GM21619 (cell line): Measurements from ENCODE around the gene IL12RB1.
"Not testable (repeated sequence)": the region's sequence is repeated elsewhere in the genome, so short reads cannot be mapped to it uniquely, and the experiment has no call there.

ENCODE experiments used
- ATAC-seq: cut with Tn5 transposase; IDR thresholded peaks from one replicate; pipeline ENCODE4 v1.9.1; 2021; ENCODE audit not compliant: unreplicated experiment

Gene IL12RB1

DNA sequence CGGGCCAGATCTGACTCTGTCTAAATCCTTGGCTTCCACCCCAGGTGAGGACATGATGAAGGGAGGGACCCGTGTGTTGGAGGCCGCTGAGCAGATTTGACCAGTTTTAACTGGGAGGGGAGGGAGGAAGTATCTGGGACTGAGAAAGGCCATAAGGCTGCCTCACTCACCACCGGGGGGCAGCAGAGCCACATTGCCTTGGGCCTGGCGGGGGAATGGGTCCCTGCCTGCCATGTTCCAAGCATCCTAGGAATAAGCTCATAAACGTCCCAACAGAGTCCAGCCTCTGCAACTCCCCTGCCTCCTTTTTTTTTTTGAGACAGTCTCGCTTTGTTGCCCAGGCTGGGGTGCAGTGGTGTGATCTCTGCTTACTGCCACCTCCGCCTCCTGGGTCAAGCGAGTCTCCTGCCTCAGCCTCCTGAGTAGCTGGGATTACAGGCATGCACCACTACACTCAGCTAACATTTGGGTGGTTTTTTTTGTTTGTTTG lies 26.3 kb upstream of the IL12RB1 start:
- ATAC-seq, result no peak

DNA sequence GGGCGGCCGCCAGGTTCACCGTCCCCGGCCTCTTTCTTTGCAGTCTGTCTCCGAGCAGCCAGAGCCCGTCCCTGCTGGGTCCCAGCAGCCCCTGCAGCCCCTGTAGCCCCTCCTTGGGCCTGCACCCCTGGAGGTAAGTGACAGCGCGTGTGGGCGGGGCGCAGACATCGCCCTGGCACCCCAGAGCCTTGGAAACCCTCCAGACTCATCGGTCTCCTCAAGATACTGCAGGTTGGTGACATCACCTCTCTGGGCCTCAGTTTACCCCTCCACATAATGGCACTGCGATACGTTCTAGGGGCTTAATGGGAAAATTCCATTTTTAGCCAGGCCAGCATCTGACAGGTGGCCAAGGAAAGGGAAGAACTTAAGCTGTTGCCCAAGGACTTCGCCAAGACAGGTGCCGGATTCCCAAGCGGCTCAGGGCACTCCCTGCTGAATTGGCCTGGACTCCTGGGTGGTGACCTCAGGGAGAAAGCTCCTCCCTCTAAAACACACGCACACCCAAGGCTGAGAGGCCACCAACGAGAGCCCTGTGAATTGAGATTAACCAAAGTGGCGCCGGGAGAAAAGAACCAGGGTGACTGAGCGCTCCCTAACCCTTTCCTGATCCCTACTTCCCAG lies 24.0 kb upstream of the IL12RB1 start:
- no peak for ATAC-seq

DNA sequence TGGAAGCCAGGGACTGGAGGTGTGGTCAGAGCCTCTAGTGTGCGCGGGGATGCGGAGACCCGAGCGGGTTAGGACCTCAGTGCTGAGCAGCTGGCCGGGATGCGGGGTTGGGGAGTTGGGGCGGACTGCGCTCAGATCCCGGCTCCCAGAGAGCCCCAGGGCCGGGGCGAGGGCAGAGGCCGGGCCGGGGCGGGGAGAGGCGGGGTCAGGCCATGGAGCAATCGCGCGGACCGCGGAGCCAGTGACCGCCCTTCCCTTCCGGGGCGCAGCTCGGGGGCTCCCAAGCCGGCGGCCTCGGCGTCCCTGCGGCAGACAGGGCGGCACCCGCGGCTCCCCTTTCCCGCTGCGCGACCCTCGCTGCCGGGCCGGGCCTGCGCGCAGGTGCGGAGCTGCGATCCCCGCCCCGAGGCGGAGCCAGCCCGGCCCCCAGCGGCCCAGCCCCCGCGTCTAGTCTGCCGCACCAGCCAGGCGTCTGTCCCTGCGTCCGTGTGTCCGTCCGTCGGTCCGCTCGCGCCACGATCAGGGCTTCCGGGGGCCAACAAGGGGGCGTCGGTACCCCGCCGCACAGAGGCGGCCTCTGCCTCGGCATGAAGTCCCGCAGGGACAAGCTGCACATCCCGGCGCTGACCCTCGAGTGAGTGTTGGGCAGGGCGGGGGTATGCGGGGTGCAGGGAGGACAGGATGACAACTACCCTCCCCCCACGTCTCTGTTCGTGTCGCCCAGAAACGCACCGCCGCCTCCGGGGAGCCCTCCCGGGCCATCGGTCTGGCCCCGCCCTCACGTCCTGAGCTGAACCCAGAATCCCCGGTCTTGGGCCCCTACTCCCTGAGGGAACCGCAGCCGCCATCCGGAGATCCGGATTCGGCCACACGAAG lies 23.2 kb upstream of the IL12RB1 start:
- no peak for ATAC-seq

DNA sequence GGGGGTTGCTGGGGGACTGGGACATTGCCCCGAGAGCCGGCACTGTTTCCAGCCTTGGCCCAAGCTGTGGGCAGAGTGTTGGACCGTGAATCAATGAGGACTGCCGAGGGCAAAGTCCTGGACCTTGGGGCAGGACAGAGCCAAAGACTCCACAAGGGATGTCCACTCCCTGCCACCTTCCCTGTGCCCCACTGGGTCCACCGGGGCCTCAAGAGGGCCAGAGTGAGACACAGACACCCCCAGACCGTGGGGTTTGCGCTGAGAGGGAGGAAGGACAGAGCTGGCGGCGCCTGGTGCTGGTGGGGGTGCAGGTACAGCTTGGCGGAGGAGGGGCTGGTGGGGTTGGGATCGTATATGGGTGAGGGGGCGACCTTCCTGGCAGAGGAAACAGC lies 22.6 kb upstream of the IL12RB1 start:
- no peak for ATAC-seq

DNA sequence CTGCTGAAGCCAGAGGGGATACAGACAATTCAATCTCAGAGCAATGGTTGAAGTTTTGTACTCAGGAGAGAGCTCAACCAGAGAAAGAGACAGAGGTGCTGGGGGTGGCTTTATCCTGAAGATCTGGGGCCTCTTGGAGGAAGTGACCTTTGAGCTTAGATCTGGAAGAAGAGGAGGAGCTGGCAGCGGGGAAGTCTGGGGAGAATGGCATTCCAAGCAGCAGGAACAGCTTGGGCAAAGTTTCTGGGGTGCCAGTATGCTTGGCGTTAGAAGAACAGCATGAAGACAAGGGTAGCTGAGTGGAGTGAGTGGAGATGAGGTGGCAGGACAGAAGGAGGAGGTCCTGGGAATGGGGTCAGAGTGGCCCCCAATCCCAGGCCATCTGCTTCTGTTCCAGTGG lies 22.2 kb upstream of the IL12RB1 start:
- ATAC-seq, result no peak

DNA sequence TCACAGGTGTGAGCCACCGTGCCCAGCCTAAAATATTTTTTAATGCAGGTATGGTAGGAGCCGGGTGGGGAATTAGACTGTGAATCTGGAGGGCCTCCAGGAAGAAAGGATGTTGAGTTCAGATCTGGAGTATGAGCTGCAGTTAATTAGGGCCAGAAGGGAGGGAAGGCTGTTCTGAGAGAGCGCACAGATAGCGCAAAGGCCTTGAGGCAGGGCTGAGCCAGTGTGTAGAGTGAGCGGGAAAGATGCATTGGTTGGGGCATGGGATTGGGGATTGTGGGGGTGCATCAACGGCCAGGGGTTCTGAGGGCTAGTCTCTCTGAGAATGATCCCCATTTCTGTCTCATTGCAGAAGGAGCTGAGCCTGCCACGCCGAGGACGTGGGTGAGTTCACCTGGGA lies 20.5 kb upstream of the IL12RB1 start:
- ATAC-seq, result no peak

DNA sequence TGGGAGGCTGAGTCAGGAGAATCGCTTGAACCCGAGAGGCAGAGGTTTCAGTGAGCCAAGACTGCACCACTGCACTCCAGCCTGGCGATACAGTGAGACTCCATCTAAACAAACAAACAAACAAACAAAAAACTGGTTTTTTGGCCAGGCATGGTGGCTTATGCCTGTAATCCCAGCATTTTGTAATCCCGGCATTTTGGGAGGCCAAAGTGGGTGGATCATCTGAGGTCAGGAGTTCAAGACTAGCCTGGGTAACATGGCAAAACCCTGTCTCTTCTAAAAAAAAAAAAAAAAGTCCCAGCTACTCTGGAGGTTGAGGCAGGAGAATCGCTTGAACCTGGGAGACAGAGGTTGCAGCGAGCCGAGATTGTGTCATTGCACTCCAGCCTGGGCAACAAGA lies 18.5 kb upstream of the IL12RB1 start:
- not testable (repeated sequence) for ATAC-seq

DNA sequence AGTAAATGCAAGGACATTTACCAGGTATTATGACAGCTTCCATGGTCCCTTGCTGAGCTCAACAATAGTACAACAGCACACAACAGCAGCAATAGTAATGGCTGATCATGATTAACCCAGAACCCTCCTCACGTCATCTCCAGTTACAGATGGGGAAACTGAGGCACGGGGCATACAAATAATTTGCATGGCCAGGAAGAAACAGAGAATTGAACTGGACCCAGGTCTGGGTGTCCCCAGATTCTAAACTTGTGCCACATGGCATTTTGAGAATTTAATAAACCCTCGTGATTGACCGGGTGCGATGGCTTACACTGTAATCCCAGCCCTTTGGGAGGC lies 18.0 kb upstream of the IL12RB1 start:
- ATAC-seq, result no peak

DNA sequence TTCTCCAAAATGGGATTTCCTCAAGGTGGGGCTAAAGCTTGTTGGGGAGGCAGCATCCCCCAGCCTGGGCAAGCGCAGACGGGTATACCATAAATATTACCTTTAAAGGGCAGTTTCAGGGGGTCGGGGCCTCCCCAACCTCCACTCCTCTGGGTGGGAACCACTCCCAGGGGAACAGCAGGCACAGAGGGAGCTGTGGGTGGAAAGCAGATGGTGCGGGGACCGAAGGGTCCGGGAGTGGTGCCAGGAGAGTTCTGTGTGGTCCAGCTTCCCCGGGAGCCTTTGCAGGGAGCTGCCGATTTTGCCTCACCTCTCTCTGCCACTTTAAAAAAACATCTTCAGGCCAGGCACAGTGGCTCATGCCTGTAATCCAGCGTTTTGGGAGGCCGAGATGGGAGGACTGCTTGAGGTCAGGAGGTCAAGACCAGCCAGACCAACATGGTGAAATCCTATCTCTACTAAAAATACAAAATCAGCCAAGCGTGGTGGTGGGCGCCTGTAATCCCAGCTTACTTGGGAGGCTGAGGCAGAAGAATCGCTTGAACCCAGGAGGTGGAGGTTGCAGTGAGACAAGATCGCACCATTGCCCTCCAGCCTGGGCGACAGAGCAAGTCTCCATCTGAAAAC lies 16.3 kb upstream of the IL12RB1 start:
- ATAC-seq, result no peak

DNA sequence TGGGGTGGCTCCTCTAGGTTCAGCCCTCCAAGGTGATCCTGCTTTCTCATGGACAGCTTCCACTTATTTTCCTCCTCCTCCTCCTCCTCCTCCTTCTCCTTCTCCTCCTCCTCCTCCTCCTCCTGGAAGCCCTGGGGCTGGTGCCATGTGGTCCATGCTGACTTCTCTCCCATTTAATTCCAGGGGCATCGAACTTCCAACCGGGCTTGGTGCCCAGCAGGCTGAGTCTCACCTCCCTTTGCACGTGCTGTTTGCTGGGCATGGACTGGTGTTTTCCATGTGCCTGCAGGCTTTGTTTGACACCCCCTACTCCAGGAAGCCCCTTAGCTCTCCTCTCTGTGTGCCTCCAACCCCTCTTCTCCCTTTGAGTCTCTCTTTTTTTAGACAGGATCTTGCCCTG lies 14.5 kb upstream of the IL12RB1 start:
- no peak for ATAC-seq

DNA sequence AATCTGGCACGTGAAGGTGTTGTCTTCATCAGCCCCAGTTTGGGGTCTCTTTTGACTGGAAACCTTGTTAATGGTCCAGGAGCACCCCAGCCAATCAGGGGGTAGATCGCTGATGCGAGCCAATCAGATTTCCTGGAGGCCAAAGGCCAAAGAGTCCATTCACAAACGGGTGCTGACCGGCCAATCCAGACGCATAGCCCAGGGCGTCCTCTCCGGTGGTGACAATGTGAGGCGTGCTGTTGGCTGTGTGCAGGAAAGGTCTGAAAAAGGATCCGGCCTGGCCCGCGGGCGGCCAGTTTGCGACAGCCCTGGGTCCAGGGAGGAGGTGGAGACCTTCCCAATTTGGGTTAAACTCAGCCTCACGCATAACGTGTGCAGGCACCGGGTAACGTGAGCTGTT lies 14.0 kb upstream of the IL12RB1 start:
- ATAC-seq, result no peak

DNA sequence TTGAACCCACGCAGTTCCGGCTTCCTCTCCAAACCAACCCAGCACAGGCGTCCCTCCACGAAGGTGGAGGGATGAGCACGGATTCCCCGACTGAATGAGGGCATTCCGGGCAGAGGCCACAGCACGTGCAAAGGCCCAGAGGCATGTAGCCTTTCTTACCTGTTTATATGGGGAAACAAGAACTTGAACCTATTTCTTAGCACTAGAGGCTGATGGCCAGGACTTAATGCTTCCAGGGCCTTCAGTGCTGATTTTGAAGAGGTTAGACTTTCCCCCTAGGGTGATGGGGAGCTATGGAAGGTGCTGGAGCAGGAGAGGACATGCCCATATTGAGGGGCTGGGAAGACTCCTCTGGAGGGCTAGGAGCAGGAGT lies 12.9 kb upstream of the IL12RB1 start:
- ATAC-seq, result no peak

DNA sequence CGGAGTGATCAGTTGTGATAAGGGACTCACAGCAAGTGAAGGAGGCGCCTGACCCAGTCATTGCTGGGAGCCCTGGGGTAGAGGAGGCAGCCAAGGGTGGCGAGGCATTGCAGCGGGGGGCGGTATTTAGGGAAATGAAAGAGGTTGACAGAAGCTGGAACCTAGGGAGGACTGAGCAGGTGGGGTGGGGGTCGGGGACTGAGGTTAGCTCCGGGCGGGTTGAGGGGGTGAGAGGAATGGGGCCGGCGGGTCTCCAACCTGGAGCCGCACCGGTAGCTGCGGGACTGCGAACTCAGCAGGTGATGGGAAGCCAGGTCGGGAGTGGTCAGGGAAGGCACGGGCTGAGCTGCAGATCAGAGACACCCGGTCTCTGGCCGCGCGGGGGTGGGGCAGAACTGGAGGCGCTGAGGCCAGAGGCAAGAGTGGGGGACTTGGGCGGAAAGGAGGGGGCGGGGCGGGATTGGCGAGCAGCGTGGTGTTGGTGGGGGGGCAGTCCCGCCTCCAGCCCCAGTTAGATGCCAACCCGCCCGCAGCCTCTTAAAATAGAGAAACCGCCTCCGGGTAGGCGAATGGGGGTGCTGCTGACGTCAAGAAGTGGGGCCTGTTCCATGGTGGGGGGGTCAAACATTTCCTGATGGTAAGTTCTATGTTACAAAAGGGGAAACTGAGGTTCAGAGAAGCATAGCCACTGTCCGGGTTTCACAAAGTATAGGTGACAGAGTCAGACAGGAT lies 12.3 kb upstream of the IL12RB1 start:
- ATAC-seq, result peak; percentile 59

DNA sequence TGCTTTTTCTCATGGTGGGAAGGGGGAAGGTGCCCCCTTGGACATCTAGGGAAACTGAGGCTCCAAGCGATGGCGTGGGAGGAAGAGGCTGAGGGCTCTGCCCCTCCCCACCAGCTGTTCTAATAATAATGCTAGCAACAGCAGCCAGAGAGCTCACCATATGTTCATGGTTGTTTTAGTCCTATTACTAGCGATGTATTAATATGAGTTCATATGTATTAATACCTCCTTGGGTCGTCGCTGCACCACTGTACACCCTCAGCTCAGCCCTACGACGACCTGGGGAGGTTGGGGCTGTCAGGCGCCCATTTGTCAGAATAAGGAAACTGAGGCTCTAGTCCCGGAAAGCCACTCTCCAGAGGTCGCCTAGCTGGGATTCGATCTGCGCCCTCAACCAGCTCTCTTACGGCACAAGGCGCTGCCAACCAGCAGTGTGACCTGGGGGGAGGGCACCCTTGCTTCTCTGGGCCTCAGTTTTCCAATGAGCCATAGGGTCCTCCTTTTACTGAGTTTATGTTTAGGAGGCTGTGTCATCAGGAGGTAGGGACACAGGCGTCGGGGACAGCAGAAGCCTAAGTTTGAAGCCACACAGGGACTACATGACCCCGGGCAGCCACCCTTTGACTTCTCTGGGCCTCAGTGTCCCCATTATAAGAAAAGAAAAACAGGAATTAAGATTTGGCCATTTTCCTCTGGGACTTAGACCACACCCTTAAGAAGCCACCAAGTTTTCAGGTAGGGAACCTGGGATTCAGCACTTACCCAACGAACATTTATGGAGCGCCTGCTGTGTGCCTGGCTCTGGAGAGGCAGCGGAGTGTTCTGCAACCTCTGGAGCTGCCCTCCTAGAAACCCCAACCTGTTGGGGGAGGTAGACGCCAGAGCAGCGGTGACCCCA lies 11.5 kb upstream of the IL12RB1 start:
- peak; percentile 6 for ATAC-seq

DNA sequence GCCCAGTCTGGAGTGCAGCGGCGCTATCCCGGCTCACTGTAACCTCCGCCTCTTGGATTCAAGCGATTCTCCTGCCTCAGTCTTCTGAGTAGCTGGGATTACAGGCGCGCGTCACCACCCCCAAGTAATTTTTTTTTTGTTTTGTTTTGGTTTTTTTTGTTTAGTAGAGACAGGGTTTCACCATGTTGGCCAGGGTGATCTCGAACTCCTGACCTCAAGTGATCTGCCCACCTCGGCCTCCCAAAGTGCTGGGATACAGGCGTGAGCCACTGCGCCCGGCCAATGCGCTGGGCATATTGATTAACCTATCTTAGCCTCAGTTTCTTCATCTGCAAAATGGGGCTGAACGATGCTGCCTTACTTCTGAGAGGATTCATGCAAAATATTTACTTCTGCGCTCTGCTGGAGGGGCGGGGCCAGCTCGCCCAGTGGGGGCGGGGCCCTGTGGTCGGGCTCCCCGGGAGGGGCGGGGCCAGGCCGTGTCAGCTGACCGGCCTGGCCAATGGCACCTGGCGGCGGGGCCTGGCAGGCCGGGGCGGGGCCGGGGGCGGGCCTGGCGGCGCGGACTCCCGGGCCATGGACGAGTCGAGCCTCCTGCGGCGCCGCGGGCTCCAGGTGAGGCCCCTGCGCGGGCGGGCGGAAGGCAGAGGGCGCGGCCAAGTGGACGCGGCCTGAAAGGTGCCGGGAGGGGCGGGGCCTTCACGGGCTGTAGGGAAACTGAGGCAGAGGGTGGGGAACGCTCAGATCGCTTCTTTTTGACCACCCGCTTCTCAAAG lies 10.7 kb upstream of the IL12RB1 start, which contains the start of gene MAST3:
Gene MAST3 (plus strand): TSS at position 562 of the 776 bp plus-strand sequence. CDS start 15 bp downstream, at position 577.
- peak; percentile 60 for ATAC-seq

DNA sequence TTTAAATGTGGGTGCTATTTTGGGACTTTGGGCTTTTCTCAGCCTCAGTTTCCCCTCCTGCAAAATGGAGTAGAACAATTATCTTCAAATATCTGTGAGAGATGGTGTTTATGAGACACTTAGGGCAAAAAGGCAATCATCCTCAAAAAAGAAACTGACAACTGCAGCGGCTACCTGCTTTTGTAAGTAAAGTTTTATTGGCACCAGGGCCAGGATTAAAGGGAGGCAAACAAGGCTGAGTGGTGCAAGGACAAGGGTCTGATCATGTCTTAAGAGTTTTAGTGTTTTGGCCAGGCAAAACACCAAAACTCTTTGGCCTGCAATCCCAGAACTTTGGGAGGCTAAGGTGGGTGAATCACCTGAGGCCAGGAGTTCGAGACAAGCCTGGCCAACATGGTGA lies 9.5 kb upstream of the IL12RB1 start:
- ATAC-seq, result no peak

DNA sequence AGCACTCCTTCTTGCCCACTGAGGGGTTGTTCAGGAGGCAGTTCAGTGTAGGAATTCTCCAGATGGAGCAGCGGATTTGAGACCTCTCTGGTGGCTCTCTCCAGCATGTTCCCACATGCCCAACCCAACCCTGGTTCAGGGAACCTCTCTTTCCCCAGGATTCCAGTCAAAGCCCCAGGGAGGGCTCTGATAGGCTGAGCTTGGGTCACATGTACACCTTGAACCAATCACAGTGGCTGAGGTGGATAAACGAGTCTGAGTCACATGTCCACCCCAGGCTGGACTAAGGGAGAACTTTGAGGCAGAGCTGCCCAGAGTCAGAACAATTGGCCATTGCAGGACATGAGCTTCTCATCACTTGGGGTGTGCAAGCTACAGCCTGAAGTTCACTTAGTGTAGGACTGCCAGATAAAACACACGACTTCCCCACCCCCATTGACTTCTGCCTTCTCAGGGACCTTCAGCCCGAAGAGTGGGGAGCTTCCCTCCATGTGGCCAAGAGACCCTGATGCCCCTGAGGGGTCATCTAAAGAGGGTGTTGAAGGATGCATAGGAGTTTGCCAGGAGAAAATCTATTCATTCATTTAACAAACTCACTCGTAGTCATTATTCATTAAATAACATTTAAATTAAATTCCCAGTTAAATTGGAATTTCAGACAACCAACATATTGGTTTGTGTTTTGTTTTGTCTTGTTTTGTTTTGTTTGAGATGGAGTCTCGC lies 6.9 kb upstream of the IL12RB1 start:
- no peak for ATAC-seq

DNA sequence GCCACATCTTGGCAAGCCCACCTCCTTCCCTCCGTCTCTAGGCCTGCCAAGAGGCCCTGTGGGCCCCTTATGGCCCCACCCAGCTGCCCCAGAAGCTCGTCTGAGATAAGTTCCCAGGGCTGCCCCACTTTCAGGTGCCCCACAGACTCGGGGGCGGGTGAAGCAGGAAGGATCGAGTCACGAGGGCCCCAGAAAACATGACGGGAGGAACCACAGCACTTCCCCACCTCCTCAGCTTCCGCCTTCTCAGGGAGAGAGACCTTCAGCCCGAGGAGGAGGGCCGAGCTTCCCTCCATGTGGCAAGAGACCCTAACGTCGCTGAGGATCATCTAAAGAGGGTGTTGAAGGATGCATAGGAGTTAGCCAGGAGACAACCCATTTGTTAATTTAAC lies 4.5 kb upstream of the IL12RB1 start:
- ATAC-seq, result no peak
